Measurements from ENCODE around the gene FES.

DNA sequence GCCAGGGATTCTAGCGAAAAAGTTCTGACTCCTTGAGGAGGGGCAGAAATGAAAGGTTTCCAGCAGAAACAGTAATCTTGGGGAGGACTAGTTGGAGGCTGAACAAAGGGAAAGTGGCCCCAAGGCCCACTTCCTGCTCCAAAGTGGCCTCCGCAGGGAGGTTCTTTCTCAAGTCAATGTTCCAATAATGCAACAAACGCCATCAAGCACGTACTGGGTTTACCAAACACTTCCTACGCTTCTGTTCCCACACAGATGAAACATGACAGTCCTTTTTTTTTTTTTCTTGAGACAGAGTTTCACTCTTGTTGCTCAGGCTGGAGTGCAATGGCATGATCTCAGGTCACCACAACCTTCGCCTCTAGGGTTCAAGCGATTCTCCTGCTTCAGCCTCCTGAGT, 60.8 kb downstream of the FES start:
- TF ChIP-seq POLR2AphosphoS5 (IDR thresholded peaks at IDR 0.05), result no peak
- TF ChIP-seq, protein P1, sequence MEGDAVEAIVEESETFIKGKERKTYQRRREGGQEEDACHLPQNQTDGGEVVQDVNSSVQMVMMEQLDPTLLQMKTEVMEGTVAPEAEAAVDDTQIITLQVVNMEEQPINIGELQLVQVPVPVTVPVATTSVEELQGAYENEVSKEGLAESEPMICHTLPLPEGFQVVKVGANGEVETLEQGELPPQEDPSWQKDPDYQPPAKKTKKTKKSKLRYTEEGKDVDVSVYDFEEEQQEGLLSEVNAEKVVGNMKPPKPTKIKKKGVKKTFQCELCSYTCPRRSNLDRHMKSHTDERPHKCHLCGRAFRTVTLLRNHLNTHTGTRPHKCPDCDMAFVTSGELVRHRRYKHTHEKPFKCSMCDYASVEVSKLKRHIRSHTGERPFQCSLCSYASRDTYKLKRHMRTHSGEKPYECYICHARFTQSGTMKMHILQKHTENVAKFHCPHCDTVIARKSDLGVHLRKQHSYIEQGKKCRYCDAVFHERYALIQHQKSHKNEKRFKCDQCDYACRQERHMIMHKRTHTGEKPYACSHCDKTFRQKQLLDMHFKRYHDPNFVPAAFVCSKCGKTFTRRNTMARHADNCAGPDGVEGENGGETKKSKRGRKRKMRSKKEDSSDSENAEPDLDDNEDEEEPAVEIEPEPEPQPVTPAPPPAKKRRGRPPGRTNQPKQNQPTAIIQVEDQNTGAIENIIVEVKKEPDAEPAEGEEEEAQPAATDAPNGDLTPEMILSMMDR (IDR thresholded peaks at IDR 0.05; ENCODE audit: poor library complexity, severe bottlenecking), result no peak
- TF ChIP-seq TAF1 (IDR thresholded peaks at IDR 0.05; ENCODE audit: low read depth), result no peak
- TF ChIP-seq EZH2 (IDR thresholded peaks at IDR 0.05; ENCODE audit: borderline replicate concordance, insufficient read depth, low read length, poor library complexity, severe bottlenecking), result no peak
- TF ChIP-seq EP300 (conservative IDR thresholded peaks at IDR 0.05; ENCODE audit: poor library complexity, severe bottlenecking), result no peak
- no peak for TF ChIP-seq SMC3 (conservative IDR thresholded peaks at IDR 0.05; ENCODE audit: poor library complexity)
